Endothelial cell of umbilical vein (primary cell): Measurements from ENCODE around the gene MFAP4. TPM values are rescaled to one million over a fixed set of nuclear protein-coding genes. Genes with fewer than 3 reads are reported as not detected.

Experiments
- BruUV-seq: library from RNA; stranded (reverse); fragments of 400-500 nt; replicated peaks from 2 replicates; lab custom pipeline; 2021; lab: Mats Ljungman, UMichigan
- CTCF ChIA-PET: fragments of 300-600, 350-600 bp; sonication (Branson Sonifier 250); formaldehyde crosslinking; loops from one replicate; lab custom pipeline; 2021; ENCODE audit warnings: antibody characterized with exemption, inconsistent platforms; lab: Charles Lee
- POLR2A ChIA-PET: fragments of 300-600, 350-600 bp; sonication (Branson Sonifier 250); formaldehyde crosslinking; loops from one replicate; lab custom pipeline; 2021; ENCODE audit warnings: antibody characterized with exemption, inconsistent platforms; lab: Charles Lee
- DNase-seq: peaks from one replicate; pipeline ENCODE4 v3.0.0-alpha.2; 2011; ENCODE audit warnings: low read depth, low spot score
- FAIRE-seq: peaks from 2 replicates; lab custom pipeline; 2011; peaks lifted over from hg19 to GRCh38; lab: Jason Lieb, UNC
- H2AFZ ChIP-seq: 2 replicates; pipeline ENCODE4 v1.6.0; 2012; ENCODE audit warnings: low read depth, low read length, control low read depth, inconsistent platforms
- H3K27ac ChIP-seq: 2 replicates; pipeline ENCODE4 v1.5.1; 2011; ENCODE audit warnings: low read depth, mild to moderate bottlenecking, control low read depth, low read length, moderate library complexity; ENCODE audit not compliant: insufficient read depth
- H3K27me3 ChIP-seq, 2 experiments: 2 replicates each; pipeline versions ENCODE4 v1.6.0 to v1.6.1; 2011; ENCODE audit warnings: low read length in 2 of 2, mixed read lengths in 1 of 2; ENCODE audit not compliant: control insufficient read depth in 2 of 2, insufficient read depth in 2 of 2
- H3K36me3 ChIP-seq, 2 experiments: 2 replicates in 1 of 2; 3 replicates in 1 of 2; pipeline ENCODE4 v1.5.1; 2011; ENCODE audit warnings: low read length in 2 of 2, mild to moderate bottlenecking in 1 of 2, moderate library complexity in 1 of 2; ENCODE audit not compliant: control insufficient read depth in 2 of 2, insufficient read depth in 2 of 2; ENCODE audit errors: extremely low read depth in 1 of 2
- H3K4me1 ChIP-seq: 3 replicates; pipeline ENCODE4 v1.5.1; 2011; ENCODE audit warnings: mild to moderate bottlenecking, low read length; ENCODE audit not compliant: control insufficient read depth, insufficient read depth; ENCODE audit errors: extremely low read depth
- H3K4me2 ChIP-seq: 2 replicates; pipeline ENCODE4 v1.6.1; 2011; ENCODE audit warnings: low read length, control low read depth, mixed read lengths; ENCODE audit not compliant: insufficient read depth
- H3K4me3 ChIP-seq, 3 experiments: fragments of 200-600 bp in 1 of 3; sonication (generic), shearing (Covaris generic) in 1 of 3; replicated peaks in 1 of 3; 2 replicates each; pipeline ENCODE4 v1.5.1; 2011 to 2016; ENCODE audit warnings: control low read depth in 3 of 3, low read length in 3 of 3, mild to moderate bottlenecking in 2 of 3, inconsistent platforms in 1 of 3, low read depth in 1 of 3, moderate library complexity in 1 of 3; ENCODE audit not compliant: insufficient read depth in 1 of 3
- H3K79me2 ChIP-seq: 2 replicates; pipeline ENCODE4 v1.6.0; 2012; ENCODE audit warnings: low read length, inconsistent platforms; ENCODE audit not compliant: control insufficient read depth, insufficient read depth
- H3K9ac ChIP-seq: replicated peaks from 2 replicates; pipeline ENCODE3; 2011; ENCODE audit warnings: low read length, control low read depth; ENCODE audit not compliant: insufficient read depth; ENCODE audit errors: extremely low read depth
- H3K9me1 ChIP-seq: replicated peaks from 3 replicates; pipeline ENCODE4 v1.6.0; 2011; ENCODE audit warnings: mild to moderate bottlenecking, low read length; ENCODE audit not compliant: control insufficient read depth, insufficient read depth; ENCODE audit errors: extremely low read depth
- H3K9me3 ChIP-seq: replicated peaks from 2 replicates; pipeline ENCODE4 v1.5.1; 2012; ENCODE audit warnings: low read length, inconsistent platforms; ENCODE audit not compliant: control insufficient read depth, insufficient read depth
- H4K20me1 ChIP-seq: replicated peaks from 2 replicates; pipeline ENCODE3; 2011; ENCODE audit warnings: mild to moderate bottlenecking, low read length; ENCODE audit not compliant: control insufficient read depth, insufficient read depth; ENCODE audit errors: extremely low read depth
- EZH2 ChIP-seq: IDR thresholded peaks from 2 replicates; pipeline ENCODE4 v1.6.1; 2012; ENCODE audit warnings: borderline replicate concordance, low read depth, mild to moderate bottlenecking, moderate library complexity, low read length, inconsistent platforms; ENCODE audit not compliant: severe bottlenecking
- FOS ChIP-seq: IDR thresholded peaks from 2 replicates; pipeline ENCODE4 v1.6.1; 2011; ENCODE audit warnings: mild to moderate bottlenecking, low read length, moderate library complexity, borderline replicate concordance; ENCODE audit not compliant: insufficient read depth
- GATA2 ChIP-seq: IDR thresholded peaks from 2 replicates; pipeline ENCODE4 v1.7.0; 2011; ENCODE audit warnings: low read depth, mild to moderate bottlenecking, moderate library complexity, mixed read lengths, low read length; ENCODE audit not compliant: insufficient read length, insufficient read depth
- JUN ChIP-seq: IDR thresholded peaks from 2 replicates; pipeline ENCODE4 v1.6.1; 2011; ENCODE audit warnings: borderline replicate concordance, low read depth; ENCODE audit not compliant: insufficient read length, insufficient read depth
- MYC ChIP-seq: IDR thresholded peaks from one replicate; pipeline ENCODE4 v1.6.1; 2011; ENCODE audit warnings: mild to moderate bottlenecking, low read depth, low read length
- POLR2A ChIP-seq: IDR thresholded peaks from 2 replicates; pipeline ENCODE4 v1.6.1; 2012; ENCODE audit warnings: low read depth, mild to moderate bottlenecking, control low read depth, low read length
- POLR2AphosphoS5 ChIP-seq: IDR thresholded peaks from 2 replicates; pipeline ENCODE4 v1.6.1; 2012; ENCODE audit warnings: low read depth, mild to moderate bottlenecking, control low read depth, low read length, moderate library complexity; ENCODE audit not compliant: insufficient read depth
- dilution Hi-C: fragments of 300-500 bp; cut with MboI; formaldehyde crosslinking; loops from one replicate; pipeline ENCODE4 v1.15.0; 2019; ENCODE audit warnings: low sequenced_read_pairs; ENCODE audit not compliant: extremely low pct_ligation_motif_present
- intact Hi-C: fragments of 100-400 bp; cut with micrococcal nuclease; formaldehyde crosslinking; loops from one replicate; pipeline ENCODE4 v1.10.0; 2022
- polyA plus RNA-seq, 4 experiments: library from polyadenylated mRNA; depleted of rRNA in 3 of 4; stranded (reverse) in 3 of 4; unstranded in 1 of 4; fragments of >200 nt; gene quantifications; 2 replicates each; pipeline versions ENCODE4 v1.2.1 to v1.2.3, GENCODE V29; 2011 to 2012; ENCODE audit warnings: missing spikeins in 1 of 4
- total RNA-seq: library from RNA; stranded (reverse); gene quantifications from 2 replicates; pipeline ENCODE4 v1.2.3, GENCODE V29; 2021
- TF ChIP-seq, protein P1 (sequence below): IDR thresholded peaks from 2 replicates; pipeline ENCODE4 v1.6.1; 2011; ENCODE audit not compliant: insufficient read depth, insufficient read length
- TF ChIP-seq, protein P2 (sequence below), 2 donors: IDR thresholded peaks; 1 replicate in 1 of 2; 2 replicates in 1 of 2; pipeline ENCODE4 v1.5.1; 2011; ENCODE audit warnings: low read length in 2 of 2, mild to moderate bottlenecking in 2 of 2, moderate library complexity in 2 of 2, control low read depth in 1 of 2, inconsistent platforms in 1 of 2, low read depth in 1 of 2; ENCODE audit not compliant: insufficient read depth in 1 of 2; ENCODE audit errors: extremely low read depth in 1 of 2

Gene MFAP4
- total and polyA plus RNA-seq, 2 donors (not counting 3 experiments of a cell fraction or from before 2014, with no cell fraction given), result not detected

- intact Hi-C loops (no loop called here), dilution Hi-C loops (no loop called here)
- H3K9me3 ChIP-seq, result no peaks in the 10 kb centered on the region
- CTCF ChIA-PET, result interaction anchor here (1.4 to 1.8 kb wide), 2 partner anchors 22 to 62 kb away, joined by 5 read pairs; partner anchors contain the start of gene B9D1
- no peak overlapping the region for H2AFZ ChIP-seq
- H4K20me1 ChIP-seq, result no peaks in the 10 kb centered on the region
- no TSS peak for BruUV-seq
- FAIRE-seq (no peak), DNase-seq (no peak)
- H3K36me3 ChIP-seq, result peaks cover 13 to 32% of the 10 kb centered on the region in 2 experiments
- POLR2A ChIA-PET, result no interaction called here
- no peak overlapping the region for H3K4me2 ChIP-seq
- no peak overlapping the region for H3K9ac ChIP-seq
- no peaks in the 10 kb centered on the region for H3K9me1 ChIP-seq
- no peak overlapping the region for H3K27ac ChIP-seq
- H3K27me3 ChIP-seq, result peaks cover 3 to 5% of the 10 kb centered on the region in 2 experiments
- no peak overlapping the region for H3K4me3 ChIP-seq
- no peak for TF ChIP-seq EZH2
- no peaks in the 10 kb centered on the region for H3K4me1 ChIP-seq
- H3K79me2 ChIP-seq, result peaks cover 3% of the 10 kb centered on the region
Observed at GRCh38 chr17:19384723-19385391, 2.1 kb downstream of the MFAP4 start.

- peaks cover 13 to 32% of the 10 kb centered on the region in 2 experiments for H3K36me3 ChIP-seq
- H3K4me2 ChIP-seq, result no peak overlapping the region
- H3K27ac ChIP-seq, result no peak overlapping the region
- H4K20me1 ChIP-seq, result no peaks in the 10 kb centered on the region
- ChIA-PET POLR2A (no interaction called here), CTCF (no interaction called here)
- H3K27me3 ChIP-seq, result no peaks in the 10 kb centered on the region
- BruUV-seq, result no TSS peak
- no peaks in the 10 kb centered on the region for H3K9me3 ChIP-seq
- peaks cover 7% of the 10 kb centered on the region for H3K4me1 ChIP-seq
- no peak overlapping the region for H3K4me3 ChIP-seq
- DNase-seq (no peak), FAIRE-seq (no peak)
- intact Hi-C loops (no loop called here), dilution Hi-C loops (no loop called here)
- H3K9ac ChIP-seq, result no peak overlapping the region
- TF ChIP-seq, protein P1, sequence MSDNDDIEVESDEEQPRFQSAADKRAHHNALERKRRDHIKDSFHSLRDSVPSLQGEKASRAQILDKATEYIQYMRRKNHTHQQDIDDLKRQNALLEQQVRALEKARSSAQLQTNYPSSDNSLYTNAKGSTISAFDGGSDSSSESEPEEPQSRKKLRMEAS, result no peak
- TF ChIP-seq FOS (no peak), GATA2 (no peak), MYC (no peak), POLR2AphosphoS5 (no peak), JUN (no peak), EZH2 (no peak), POLR2A (no peak)
- TF ChIP-seq, protein P2, sequence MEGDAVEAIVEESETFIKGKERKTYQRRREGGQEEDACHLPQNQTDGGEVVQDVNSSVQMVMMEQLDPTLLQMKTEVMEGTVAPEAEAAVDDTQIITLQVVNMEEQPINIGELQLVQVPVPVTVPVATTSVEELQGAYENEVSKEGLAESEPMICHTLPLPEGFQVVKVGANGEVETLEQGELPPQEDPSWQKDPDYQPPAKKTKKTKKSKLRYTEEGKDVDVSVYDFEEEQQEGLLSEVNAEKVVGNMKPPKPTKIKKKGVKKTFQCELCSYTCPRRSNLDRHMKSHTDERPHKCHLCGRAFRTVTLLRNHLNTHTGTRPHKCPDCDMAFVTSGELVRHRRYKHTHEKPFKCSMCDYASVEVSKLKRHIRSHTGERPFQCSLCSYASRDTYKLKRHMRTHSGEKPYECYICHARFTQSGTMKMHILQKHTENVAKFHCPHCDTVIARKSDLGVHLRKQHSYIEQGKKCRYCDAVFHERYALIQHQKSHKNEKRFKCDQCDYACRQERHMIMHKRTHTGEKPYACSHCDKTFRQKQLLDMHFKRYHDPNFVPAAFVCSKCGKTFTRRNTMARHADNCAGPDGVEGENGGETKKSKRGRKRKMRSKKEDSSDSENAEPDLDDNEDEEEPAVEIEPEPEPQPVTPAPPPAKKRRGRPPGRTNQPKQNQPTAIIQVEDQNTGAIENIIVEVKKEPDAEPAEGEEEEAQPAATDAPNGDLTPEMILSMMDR (IDR thresholded peaks at IDR 0.05; ENCODE audit: extremely low read depth in 1 of 2, insufficient read depth in 1 of 2, low read depth in 1 of 2, low read length in 2 of 2), result no peak
- no peaks in the 10 kb centered on the region for H3K9me1 ChIP-seq
- H2AFZ ChIP-seq, result no peak overlapping the region
- H3K79me2 ChIP-seq, result peaks cover 13% of the 10 kb centered on the region
Observed at GRCh38 chr17:19383681-19384470, 3.1 kb downstream of the MFAP4 start.
